Coronary artery (tissue), 2 donors: Measurements from ENCODE around the gene IRF2BP2.

Experiments
- DNase-seq: peaks from one replicate; pipeline ENCODE4 v3.0.0-alpha.2; 2017; ENCODE audit warnings: low spot score
- H3K27ac ChIP-seq, 2 donors: fragments of 200-600 bp; sonication (generic); one replicate each; pipeline ENCODE4 v1.5.1; 2016 to 2019
- H3K4me3 ChIP-seq: fragments of 200-600 bp; sonication (generic); 2 replicates; pipeline ENCODE4 v1.5.1; 2016; ENCODE audit warnings: mild to moderate bottlenecking, moderate library complexity
- TF ChIP-seq, protein P1 (sequence below): fragments of 200-600 bp; sonication (generic); IDR thresholded peaks from one replicate; pipeline ENCODE4 v1.5.1; 2019; ENCODE audit warnings: antibody characterized with exemption

Gene IRF2BP2

DNA sequence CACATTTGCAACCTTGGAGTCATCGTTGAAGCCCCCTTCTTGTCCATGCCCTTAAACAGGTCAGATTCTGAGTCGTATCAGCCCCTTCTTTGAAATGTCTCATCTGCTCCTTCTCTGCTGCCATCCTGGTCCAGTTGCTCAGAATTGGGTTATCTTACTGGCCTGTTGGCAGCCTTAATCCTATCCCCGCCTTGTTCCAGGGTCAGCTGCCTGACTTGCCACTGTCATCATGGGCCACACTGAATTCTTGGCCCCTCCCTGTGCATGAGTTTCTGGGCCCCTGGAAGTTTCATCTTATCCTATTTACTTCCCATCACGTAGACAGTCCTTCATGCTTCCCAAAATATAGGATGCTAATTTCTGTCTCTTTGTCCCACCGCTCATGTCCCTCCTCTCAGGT is 23.7 kb downstream of the IRF2BP2 start:
- H3K4me3 ChIP-seq: no peak overlapping the region
- H3K27ac ChIP-seq: peak overlapping the region; percentile 64 to 94
- DNase-seq: no peak
- TF ChIP-seq, protein P1, sequence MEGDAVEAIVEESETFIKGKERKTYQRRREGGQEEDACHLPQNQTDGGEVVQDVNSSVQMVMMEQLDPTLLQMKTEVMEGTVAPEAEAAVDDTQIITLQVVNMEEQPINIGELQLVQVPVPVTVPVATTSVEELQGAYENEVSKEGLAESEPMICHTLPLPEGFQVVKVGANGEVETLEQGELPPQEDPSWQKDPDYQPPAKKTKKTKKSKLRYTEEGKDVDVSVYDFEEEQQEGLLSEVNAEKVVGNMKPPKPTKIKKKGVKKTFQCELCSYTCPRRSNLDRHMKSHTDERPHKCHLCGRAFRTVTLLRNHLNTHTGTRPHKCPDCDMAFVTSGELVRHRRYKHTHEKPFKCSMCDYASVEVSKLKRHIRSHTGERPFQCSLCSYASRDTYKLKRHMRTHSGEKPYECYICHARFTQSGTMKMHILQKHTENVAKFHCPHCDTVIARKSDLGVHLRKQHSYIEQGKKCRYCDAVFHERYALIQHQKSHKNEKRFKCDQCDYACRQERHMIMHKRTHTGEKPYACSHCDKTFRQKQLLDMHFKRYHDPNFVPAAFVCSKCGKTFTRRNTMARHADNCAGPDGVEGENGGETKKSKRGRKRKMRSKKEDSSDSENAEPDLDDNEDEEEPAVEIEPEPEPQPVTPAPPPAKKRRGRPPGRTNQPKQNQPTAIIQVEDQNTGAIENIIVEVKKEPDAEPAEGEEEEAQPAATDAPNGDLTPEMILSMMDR: no peak

DNA sequence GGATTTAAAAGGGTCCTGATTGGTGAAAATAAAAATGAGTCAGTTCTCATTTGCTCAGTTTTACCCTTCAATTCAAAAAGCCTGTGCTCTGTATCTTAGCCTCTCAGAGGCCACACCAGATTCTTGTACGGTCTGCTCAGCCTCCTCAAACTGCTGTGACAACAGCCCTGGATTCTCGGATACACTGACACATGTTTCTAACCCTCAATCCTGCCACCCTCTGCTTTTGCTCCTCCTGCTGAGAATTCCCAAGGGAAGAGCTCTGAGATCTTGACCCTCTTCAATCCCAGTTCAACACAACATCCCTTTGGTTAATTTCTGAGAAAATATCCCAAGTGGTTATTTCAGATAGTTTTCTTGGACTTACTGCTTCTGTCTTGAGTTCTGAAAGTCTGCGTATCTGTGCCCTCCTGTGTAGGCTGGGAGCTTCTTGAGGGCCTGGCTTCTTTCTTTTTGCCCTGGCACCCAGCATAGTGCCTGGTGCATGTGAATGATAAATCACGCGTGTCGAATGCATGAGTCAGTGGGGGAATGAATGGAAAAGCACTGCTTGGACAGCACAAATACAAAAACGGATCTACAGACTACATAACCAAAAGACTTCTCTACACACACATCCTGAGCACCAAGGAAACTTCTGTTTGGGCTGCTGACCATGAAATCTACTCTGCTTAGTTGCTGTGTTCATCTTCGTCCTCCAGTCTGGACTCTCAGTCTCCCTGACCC is 24.5 kb downstream of the IRF2BP2 start:
- TF ChIP-seq, protein P1: no peak
- peak; percentile 83 for DNase-seq
- peak overlapping the region; percentile 16 for H3K4me3 ChIP-seq
- peak overlapping the region; percentile 64 to 94 for H3K27ac ChIP-seq

DNA sequence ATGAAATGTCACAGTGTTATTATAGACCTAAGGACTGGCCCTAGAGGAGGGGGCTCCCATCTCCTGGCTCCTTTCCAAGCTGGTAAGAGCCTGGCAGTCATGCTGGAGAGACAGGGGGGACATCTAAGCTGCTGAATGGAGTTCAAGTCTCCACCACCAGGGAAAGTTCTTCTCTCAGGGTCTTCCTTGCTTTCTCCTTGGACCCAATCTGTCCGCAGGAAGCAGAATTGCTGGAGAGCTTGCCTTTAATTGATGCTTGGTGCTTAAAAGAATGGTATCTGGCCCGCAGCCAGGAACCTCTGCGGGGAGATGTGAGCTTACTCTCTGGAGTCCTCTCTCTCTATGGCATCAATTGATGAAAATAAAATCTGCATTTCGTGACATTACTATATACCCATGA is 25.1 kb downstream of the IRF2BP2 start:
- no peak for DNase-seq
- H3K27ac ChIP-seq: peak overlapping the region; percentile 64 to 94
- H3K4me3 ChIP-seq: no peak overlapping the region
- TF ChIP-seq, protein P1: no peak

DNA sequence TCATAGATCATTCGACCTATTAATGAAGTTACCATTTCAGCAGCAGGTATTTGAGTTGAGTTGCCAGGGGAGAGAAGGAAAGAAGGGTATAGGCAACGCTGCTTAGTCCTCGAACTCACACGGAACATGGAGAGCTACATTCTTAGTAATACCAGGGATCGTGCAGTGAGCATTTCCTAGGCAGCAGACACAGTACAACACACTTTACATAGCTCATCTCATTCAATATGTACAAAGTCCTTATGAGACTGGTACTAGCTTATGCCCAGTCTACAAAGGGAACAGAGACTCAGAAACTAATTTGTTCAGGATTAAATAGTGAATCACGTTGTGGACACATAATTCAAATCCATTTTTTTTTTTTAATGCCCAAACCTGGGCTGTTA is 25.6 kb downstream of the IRF2BP2 start:
- TF ChIP-seq, protein P1: no peak
- Histone ChIP-seq H3K4me3 (no peak overlapping the region), H3K27ac (peak overlapping the region; percentile 64 to 94)
- no peak for DNase-seq

DNA sequence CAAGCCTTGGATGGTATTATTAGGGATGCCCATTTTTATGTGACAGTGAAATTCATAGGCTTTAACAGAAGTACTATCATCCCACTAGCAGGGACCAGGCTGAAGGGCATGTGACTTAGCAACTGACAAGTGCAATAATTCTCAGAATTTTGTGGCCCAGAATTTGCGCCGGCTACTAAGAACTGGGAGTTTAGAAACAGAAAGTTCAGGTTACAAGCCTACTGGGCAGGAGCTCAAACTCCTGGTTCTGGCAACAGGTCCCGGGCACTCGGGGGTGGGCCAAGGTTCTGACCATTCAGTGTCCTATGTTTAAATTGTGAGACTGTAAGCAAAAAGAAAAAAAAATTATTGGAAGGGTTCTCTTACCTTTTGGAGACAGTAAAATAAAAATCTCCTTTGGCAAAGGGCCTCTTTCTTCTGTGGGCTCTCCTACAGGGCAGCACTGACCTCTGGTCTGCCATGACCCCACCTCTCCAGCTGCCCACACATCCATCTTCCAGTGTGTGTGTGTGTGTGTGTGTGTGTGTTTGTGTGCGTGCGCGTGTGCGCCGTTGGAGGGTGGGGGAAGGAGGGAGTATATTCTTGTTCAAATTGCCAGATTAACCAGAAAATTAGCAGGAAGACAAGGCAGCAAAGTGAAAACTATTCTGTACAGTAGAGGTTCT is 26.1 kb downstream of the IRF2BP2 start:
- Histone ChIP-seq H3K27ac (peak overlapping the region; percentile 64 to 94), H3K4me3 (no peak overlapping the region)
- DNase-seq: no peak
- TF ChIP-seq, protein P1: no peak

DNA sequence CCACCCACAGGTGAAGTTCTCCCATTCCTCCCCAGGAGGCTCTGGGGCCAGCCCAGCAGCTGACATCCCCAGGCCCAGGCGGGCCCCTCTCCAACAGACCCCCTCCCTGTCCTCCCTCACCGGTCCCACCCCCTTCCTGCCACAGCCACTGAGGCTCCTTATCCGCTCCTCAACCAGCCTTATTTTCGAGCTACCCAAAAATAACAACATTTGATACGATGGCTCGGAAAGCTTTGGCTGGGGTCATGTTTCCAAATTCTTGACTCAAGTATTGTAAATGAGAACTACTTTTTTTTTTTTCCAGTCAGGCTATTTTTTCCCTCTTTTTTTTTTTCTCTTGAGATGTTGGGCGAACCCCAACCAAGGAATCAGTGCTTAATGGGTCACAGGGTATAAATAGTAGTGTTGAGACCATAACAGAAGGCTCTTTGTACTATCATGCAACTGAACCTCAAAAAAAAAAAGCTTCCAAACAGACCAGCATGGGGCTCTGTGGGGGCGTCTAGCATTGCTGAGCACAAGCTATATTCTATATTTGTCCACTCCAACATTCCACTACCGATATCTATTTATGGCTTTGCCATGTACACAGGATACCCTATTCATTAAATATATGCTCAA is 27.2 kb downstream of the IRF2BP2 start:
- TF ChIP-seq, protein P1: no peak
- Histone ChIP-seq H3K4me3 (no peak overlapping the region), H3K27ac (peak overlapping the region; percentile 64 to 94)
- DNase-seq: no peak
